HG02870 (cell line): ENCODE results near the gene ZNF316.
A peak's percentile ranks its signal among the peaks of the same experiment; 100 is the strongest.

Experiments used
- ATAC-seq: cut with Tn5 transposase; IDR thresholded peaks from one replicate; pipeline ENCODE4 v1.9.1; 2021; ENCODE audit warnings: mild to moderate bottlenecking, moderate library complexity; ENCODE audit not compliant: unreplicated experiment

Gene ZNF316

DNA sequence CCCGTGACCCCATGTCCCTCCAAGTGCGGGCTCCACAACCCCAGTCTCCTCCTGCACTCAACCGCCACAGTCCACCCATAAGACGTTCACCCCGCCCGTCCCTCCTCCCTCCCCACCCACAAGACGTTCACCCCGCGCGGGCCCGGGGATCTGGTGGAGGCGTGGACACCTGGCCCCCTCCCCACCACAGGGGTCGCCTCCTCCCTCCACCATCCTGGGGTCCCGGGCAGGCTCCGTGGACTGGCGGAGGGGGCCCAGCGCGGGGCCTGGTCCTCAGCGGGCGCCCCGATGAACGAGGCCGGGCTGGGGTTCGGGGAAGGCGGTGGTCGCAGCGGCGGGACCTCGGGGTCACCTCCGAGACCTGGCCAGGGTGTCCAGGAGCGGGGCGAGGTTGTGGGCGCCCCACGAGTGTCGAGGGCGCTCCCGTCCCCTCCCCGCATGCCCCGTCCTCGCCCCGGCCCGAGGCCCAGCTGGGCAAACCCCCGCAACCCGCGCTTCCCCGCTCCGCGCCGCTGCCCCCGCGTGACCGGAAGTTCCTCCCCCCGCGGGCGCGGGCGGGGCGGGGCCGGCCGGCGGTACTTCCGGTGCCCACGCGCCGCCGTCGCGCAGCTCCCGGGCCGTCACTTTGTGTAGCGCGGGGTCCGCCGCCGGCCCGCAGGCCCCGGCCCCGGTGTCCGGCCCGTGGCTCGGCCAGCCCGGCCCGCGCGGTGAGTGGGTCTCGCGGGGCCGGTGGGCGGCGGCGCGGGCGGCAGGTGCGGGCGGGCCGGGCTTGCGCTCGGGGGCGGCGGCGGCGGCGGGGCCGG is at the start of gene ZNF316:
ZNF316 (plus strand) TSS at position 578 of the 803 bp plus-strand sequence. CDS start 5,092 bp downstream, outside the sequence.
- ATAC-seq = peak; percentile 51

DNA sequence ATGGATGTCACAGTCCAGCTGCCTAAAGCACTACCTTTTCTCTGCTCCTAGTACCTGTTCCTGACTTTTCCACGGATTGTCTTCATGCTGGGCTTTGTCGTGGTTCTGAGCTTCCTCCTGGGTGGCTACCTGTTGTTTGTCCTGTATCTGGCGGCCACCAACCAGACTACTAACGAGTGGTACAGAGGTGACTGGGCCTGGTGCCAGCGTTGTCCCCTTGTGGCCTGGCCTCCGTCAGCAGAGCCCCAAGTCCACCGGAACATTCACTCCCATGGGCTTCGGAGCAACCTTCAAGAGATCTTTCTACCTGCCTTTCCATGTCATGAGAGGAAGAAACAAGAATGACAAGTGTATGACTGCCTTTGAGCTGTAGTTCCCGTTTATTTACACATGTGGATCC is 48.6 kb upstream of the ZNF316 start:
- ATAC-seq = no peak

DNA sequence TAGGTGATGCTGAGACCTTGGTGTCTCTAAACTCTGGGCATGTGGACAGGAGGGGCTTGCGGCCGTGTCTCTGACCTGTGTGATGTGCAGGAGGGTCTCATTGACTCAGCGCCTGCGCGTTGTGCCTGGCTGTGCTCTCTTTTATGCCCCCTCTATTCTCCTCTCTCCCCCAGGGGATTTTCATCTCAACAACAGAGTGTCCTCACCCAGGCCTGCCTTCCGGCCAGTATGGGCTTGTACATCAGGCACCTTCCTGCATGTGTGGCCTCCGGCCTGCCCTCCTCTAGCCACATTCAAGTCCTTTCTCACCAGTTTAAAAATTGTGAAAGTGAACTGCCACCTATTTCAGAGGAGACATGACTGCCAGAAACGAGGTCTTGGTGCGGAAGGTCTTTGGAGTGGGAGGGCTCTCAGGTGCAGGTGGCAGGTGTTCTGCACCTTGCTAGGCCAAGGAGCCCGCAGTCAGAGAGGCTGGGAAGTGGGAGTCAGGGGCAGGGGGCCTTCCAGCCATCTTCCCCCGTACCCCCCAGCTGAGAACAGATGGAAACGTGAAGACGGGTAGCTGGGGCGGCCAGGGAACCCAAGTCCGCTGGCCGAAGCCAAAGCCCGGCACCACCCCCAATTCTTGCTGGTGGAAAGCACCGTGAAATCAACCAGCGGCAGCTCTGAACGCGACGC is 47.8 kb upstream of the ZNF316 start:
- no peak for ATAC-seq

DNA sequence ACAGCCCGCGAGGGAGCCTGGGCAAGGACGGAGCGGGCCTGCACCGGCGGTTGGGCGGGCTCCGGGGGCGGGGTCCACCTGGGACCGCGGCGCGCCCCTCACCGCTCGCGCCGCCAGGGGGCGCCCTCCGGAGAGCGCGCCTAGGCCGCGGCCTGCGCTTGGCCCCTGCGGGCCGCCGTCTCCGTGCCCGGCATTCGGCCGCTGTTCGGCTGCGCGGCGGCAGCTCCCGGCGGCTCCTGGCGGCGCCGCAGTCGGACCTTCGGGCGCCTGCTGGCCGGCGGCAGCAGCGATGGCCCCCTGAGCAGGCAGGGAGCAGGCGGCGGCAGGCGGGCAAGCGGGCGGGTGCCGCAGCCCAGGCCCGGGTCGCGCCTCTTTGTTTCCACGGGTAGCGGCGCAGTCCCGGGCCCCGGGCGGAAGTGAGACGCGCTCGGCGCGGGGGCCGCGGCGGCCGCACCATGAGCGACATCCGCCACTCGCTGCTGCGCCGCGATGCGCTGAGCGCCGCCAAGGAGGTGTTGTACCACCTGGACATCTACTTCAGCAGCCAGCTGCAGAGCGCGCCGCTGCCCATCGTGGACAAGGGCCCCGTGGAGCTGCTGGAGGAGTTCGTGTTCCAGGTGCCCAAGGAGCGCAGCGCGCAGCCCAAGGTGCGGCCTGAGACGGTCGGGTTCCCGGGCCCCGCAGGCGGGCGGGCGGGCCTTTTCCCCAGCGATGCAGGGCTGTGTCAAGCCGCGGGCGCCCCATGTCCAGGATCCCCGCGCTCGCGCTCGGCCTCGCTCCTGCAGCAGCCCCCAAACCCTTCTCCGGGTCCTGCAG is 47.1 kb upstream of the ZNF316 start, which contains the start of gene INTS15:
INTS15 (plus strand) TSS at position 193 of the 816 bp plus-strand sequence; CDS start at position 456, 263 bp downstream.
- peak; percentile 81 for ATAC-seq

DNA sequence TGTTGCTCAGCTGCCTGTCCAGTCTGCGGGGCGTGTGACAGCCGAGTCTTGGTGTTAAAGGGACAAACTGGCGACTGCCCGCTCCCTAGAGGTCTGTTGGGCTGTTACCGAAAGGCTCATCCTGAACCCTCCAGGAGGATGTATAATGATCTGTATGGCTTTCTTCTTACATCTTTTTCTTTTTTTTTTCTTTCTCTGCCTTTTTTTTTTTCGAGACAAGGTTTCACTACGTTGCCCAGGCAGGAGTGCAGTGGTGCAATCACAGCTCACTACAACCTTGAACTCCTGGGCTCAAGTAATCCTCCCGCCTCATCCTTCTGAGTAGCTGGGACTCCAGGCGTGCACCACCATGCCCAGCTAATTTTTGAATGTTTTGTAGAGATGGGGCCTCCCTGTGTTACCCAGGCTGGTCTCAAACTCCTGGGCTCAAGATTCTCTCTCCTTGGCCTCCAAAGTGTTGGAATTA is 46.4 kb upstream of the ZNF316 start:
- ATAC-seq = no peak

DNA sequence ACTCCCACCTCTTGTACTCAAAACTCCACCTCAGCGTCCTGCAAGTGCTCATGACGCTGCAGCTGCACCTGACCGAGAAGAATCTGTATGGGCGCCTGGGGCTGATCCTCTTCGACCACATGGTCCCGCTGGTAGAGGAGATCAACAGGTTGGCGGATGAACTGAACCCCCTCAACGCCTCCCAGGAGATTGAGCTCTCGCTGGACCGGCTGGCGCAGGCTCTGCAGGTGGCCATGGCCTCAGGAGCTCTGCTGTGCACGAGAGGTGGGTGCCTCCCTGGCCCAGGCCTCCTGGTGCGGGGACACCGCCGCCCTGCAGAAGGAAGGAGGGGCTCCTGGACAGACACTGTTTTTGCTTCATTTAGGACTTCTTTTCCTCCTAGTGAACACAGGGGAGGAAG is 37.0 kb upstream of the ZNF316 start:
- ATAC-seq = no peak

DNA sequence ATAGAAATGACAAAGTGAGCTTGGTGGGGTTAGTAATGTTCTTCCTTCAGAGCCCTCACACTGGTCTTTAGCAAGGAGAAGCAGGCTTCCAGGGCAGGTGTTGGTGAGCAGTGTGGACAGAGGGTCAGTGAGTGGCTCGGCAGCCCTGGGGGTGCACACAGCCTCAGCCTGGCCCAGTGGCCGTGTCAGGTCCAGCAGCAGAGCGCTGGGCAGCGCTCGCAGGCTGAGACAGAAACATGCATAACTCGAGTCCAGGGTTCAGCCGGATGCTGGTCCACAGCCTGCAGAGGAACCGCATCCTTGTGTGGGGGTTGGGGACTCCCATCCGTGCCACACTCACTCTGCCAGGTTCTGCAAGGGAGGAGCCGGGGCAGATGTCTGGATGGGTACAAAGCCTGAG is 32.7 kb upstream of the ZNF316 start:
- ATAC-seq = no peak

DNA sequence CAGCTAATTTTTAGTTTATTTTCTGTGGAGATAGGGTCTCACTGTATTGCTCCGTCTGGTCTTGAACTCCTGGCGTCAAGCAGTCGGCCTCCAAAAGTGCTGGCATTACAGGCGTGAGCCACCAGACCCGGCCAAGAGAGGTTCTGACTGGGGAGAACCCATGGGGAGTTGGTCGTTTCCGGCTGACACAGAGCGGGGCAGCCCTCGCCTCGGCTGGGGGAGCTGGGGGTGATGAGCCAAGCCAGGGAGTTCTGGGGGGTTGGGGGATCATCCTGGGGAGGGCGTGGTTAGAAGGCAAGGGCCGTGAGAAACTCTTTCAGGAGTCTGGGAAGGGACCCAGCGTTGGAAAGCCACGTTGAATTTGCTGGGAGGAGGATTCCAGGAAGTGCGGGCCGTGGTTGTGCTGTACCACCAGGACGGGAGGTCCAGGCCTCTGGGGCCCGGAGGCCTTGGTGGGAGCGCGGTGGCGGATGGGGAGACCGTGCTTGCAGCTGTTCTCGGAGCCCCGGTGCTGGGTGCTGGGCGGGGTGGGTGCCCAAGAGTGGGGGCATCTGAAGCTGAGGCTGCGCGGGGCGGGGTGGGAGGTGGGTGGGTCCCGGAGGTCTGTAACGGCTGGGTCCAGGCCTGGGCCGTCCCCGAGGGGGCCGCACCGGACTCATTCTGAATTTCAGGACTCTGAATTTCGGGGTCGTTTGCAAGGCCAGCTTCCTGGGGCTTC is 30.1 kb upstream of the ZNF316 start:
- no peak for ATAC-seq

- ATAC-seq = no peak
Measured at GRCh38 chr7:6607651-6608051, 29.5 kb upstream of the ZNF316 start.

- ATAC-seq = no peak
Measured at GRCh38 chr7:6608081-6608480, 29.0 kb upstream of the ZNF316 start.

- ATAC-seq = no peak
Measured at GRCh38 chr7:6608794-6609193, 28.3 kb upstream of the ZNF316 start.

- ATAC-seq = no peak
Measured at GRCh38 chr7:6612819-6613218, 24.3 kb upstream of the ZNF316 start.

GRCh38 chr7:6613706-6614105 is 23.4 kb upstream of the ZNF316 start:
- ATAC-seq = no peak

DNA sequence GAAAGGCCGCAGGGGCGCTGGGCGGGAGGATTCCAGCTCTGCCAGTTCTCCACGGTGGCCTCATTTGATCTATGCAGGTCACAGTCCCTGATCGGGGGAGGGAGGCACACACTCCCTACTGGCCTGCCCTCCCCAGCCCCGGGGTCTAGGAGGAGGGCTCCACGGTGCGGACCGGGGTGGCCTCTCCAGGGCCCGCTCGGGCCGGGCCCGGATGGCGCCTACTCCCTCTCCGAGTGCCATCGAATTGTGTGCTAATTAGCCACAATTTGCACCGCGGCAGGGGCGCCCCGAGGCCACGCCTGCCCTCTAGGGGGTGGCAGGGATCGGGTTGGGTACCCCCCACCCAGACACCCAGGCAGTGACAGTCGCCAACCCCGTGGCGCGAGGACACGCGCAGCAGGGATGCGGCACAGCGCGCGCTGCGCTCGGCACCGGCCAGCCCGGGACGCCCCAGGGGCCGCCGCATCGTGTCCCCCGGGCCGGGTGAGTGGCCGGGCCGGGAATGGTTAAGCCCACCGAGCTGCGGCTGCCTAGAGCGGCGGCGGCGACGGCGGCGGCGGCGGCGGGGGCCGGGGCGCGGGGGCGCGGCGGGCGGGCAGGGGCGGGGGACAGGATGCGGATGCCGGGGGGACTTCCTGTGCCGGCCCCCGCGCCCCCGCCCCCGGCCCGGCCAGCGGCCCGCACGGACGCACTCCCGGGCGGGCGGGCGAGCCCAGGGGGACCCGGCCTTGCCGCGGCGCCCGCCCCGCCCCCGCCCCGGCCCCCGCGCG is 22.0 kb upstream of the ZNF316 start, which contains the start of gene ZNF853:
ZNF853 (plus strand) TSS at position 658 of the 770 bp plus-strand sequence. CDS start 565 bp downstream, outside the sequence.
- no peak for ATAC-seq

GRCh38 chr7:6615723-6616555 is 21.2 kb upstream of the ZNF316 start:
- ATAC-seq = no peak

DNA sequence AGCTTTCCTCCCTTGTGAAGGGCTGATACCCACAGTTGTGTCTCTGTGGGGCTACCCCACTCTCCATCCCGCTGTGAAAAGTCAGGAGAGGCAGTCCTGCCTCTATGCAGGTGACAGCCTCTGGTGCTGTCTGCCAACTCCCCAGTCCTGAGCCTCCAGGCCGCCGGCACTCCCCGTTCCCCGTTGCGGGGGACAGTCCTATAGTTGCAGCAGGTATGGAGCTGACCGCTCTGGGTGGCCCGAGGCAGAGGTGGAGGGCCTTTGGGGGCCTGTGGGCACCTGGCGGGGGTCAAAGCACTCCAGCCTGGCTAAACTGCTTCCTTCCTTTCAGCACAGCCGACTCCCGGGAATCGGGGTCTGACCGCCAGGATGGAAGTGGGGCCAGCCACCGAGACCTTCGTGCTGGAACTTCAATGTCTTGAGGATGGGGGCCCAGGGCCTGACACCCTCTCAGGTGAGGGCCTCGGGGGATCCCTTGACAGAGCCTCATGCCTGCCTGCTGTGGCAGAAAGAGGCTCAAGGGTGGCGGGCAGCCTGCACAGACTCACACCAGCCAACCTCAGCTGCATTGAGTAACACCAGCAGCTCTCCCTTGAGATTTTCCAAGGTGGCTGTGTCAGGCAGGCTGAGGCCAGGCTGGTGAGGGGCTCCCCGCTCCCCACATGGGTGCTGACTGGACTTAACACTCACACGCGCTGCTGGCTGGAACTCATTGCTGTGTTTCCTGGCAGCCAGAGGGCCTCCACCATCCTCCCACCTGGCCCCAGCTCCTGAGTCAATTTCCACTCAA is 20.1 kb upstream of the ZNF316 start:
- no peak for ATAC-seq

GRCh38 chr7:6618621-6619020 is 18.5 kb upstream of the ZNF316 start:
- no peak for ATAC-seq

GRCh38 chr7:6619961-6620360 is 17.2 kb upstream of the ZNF316 start:
- ATAC-seq = no peak
